ENCODE data around the gene MUC22.
A peak's percentile ranks its signal among the peaks of the same experiment; 100 is the strongest.
"Not testable (repeated sequence)": the region's sequence is repeated elsewhere in the genome, so short reads cannot be mapped to it uniquely, and the experiment has no call there.

Gene MUC22

DNA sequence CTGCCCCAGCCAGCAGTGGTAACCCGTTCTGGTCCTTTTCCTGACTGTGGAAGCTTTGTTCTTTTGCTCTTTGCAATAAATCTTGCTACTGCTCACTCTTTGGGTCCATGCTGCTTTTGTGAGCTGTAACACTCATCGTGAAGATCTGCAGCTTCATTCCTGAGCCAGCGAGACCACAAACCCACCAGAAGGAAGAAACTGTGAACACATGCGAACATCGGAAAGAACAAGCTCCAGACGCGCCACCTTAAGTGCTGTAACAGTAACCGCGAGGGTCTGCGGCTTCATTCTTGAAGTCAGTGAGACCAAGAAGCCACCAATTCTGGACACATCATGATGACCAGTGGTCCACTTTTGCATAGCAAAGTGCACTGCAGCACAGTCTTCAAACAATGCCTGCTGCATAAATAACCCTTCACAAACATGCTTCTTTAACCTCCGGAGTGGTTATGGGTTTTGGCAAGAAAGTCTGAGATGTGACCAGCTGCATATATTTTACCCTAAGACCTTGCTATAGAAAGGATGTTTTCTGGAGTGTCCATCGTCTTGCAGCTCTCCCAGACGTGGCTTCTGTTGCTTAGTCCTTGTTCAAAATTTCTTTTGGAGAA is 8.9 kb upstream of the MUC22 start:
- DNase-seq (ENCODE audit: insufficient read length) (no peak), FAIRE-seq (no peak)
- no peak for TF ChIP-seq POLR2AphosphoS5 (IDR thresholded peaks at IDR 0.05; ENCODE audit: low read depth, low read length)
- TF ChIP-seq TAF1 (IDR thresholded peaks at IDR 0.05; ENCODE audit: borderline replicate concordance, low read depth, low read length): no peak
- no peak for TF ChIP-seq POLR2A (IDR thresholded peaks at IDR 0.05; ENCODE audit: low read depth, low read length)

DNA sequence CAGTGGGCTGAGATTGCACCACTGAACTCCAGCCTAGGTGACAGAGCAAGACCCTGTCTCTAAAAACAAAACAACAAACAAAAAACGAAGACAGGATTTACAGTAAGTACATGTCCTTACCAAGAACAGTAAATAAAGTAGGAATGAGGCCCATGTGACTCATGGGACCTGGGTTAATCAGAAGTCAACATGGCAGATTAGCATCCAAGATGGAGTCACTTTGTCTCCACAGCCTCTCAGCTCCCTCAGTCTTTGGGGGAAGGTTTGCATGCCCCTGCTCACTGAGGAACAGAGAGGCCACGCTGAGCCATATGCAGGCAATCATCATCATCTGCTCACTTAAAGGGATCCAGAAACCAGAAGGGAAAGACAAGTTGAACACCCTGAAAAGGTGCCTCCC is 7.8 kb upstream of the MUC22 start:
- DNase-seq (ENCODE audit: insufficient read length) (no peak), FAIRE-seq (no peak)
- TF ChIP-seq POLR2AphosphoS5 (IDR thresholded peaks at IDR 0.05; ENCODE audit: low read depth, low read length): no peak
- no peak for TF ChIP-seq POLR2A (IDR thresholded peaks at IDR 0.05; ENCODE audit: low read depth, low read length)
- no peak for TF ChIP-seq TAF1 (IDR thresholded peaks at IDR 0.05; ENCODE audit: borderline replicate concordance, low read depth, low read length)

- FAIRE-seq: peak; percentile 9
- TF ChIP-seq POLR2A (IDR thresholded peaks at IDR 0.05; ENCODE audit: low read depth, low read length): no peak
- no peak for TF ChIP-seq POLR2AphosphoS5 (IDR thresholded peaks at IDR 0.05; ENCODE audit: low read depth, low read length)
- no peak for DNase-seq (ENCODE audit: insufficient read length)
Observed at GRCh38 chr6:31004794-31005193, 5.5 kb upstream of the MUC22 start.

- DNase-seq (ENCODE audit: insufficient read length) (no peak), FAIRE-seq (no peak)
- no peak for TF ChIP-seq TAF1 (IDR thresholded peaks at IDR 0.05; ENCODE audit: borderline replicate concordance, low read depth, low read length)
- TF ChIP-seq POLR2A (IDR thresholded peaks at IDR 0.05; ENCODE audit: low read depth, low read length): no peak
- TF ChIP-seq POLR2AphosphoS5 (IDR thresholded peaks at IDR 0.05; ENCODE audit: low read depth, low read length): no peak
Observed at GRCh38 chr6:31005249-31006020, 4.8 kb upstream of the MUC22 start.

GRCh38 chr6:31007694-31008093 is 2.6 kb upstream of the MUC22 start:
- TF ChIP-seq TAF1 (IDR thresholded peaks at IDR 0.05; ENCODE audit: borderline replicate concordance, low read depth, low read length): no peak
- no peak for TF ChIP-seq POLR2A (IDR thresholded peaks at IDR 0.05; ENCODE audit: low read depth, low read length)
- TF ChIP-seq POLR2AphosphoS5 (IDR thresholded peaks at IDR 0.05; ENCODE audit: low read depth, low read length): no peak
- DNase-seq (ENCODE audit: insufficient read length): no peak
- FAIRE-seq: no peak

DNA sequence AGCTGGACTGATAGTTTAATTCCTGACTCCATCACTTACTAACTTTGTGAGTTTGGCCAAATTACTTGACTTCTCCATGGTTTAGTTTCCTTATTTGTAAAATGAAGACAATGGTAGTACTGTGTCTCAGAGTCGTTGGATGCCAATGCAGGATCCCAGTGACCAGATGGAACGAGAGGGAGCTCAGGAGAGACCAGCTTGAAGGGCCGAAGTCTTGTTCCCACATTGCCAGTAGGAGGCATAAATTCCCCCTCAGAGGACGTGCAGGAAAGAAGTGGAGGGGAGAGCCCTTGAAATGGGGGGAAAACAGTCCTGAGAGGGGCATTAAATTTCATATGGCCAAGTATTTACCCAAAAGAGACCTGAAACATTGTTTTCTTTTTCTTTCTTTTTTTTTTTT is 2.1 kb upstream of the MUC22 start:
- FAIRE-seq (no peak), DNase-seq (ENCODE audit: insufficient read length) (no peak)
- TF ChIP-seq TAF1 (IDR thresholded peaks at IDR 0.05; ENCODE audit: borderline replicate concordance, low read depth, low read length): no peak
- no peak for TF ChIP-seq POLR2AphosphoS5 (IDR thresholded peaks at IDR 0.05; ENCODE audit: low read depth, low read length)
- no peak for TF ChIP-seq POLR2A (IDR thresholded peaks at IDR 0.05; ENCODE audit: low read depth, low read length)

- no peak for FAIRE-seq
- no peak for TF ChIP-seq TAF1 (IDR thresholded peaks at IDR 0.05; ENCODE audit: borderline replicate concordance, low read depth, low read length)
- TF ChIP-seq POLR2AphosphoS5 (IDR thresholded peaks at IDR 0.05; ENCODE audit: low read depth, low read length): no peak
- no peak for TF ChIP-seq POLR2A (IDR thresholded peaks at IDR 0.05; ENCODE audit: low read depth, low read length)
Observed at GRCh38 chr6:31009731-31010130, 543 bp upstream of the MUC22 start.

GRCh38 chr6:31011153-31011552 is 879 bp downstream of the MUC22 start:
- no peak for DNase-seq (ENCODE audit: insufficient read length)
- TF ChIP-seq TAF1 (IDR thresholded peaks at IDR 0.05; ENCODE audit: borderline replicate concordance, low read depth, low read length): no peak
- no peak for TF ChIP-seq POLR2A (IDR thresholded peaks at IDR 0.05; ENCODE audit: low read depth, low read length)
- no peak for TF ChIP-seq POLR2AphosphoS5 (IDR thresholded peaks at IDR 0.05; ENCODE audit: low read depth, low read length)
- no peak for FAIRE-seq

More at GRCh38 chr6:31009731-31010130, 543 bp upstream of the MUC22 start:
- DNase-seq (ENCODE audit: insufficient read length): no peak

- DNase-seq (ENCODE audit: insufficient read length): no peak
- no peak for FAIRE-seq
- no peak for TF ChIP-seq POLR2AphosphoS5 (IDR thresholded peaks at IDR 0.05; ENCODE audit: low read depth, low read length)
- no peak for TF ChIP-seq TAF1 (IDR thresholded peaks at IDR 0.05; ENCODE audit: borderline replicate concordance, low read depth, low read length)
- no peak for TF ChIP-seq POLR2A (IDR thresholded peaks at IDR 0.05; ENCODE audit: low read depth, low read length)
Observed at GRCh38 chr6:31016659-31017299, 6.5 kb downstream of the MUC22 start.

GRCh38 chr6:31017436-31017835 is 7.2 kb downstream of the MUC22 start:
- not testable (repeated sequence) for DNase-seq (ENCODE audit: insufficient read length); FAIRE-seq

GRCh38 chr6:31020057-31020456 is 9.8 kb downstream of the MUC22 start:
- DNase-seq (ENCODE audit: insufficient read length) (no peak), FAIRE-seq (no peak)
- TF ChIP-seq POLR2A (IDR thresholded peaks at IDR 0.05; ENCODE audit: low read depth, low read length) (no peak), TAF1 (IDR thresholded peaks at IDR 0.05; ENCODE audit: borderline replicate concordance, low read depth, low read length) (no peak), POLR2AphosphoS5 (IDR thresholded peaks at IDR 0.05; ENCODE audit: low read depth, low read length) (no peak)

- DNase-seq (ENCODE audit: insufficient read length); FAIRE-seq: not testable (repeated sequence)
Observed at GRCh38 chr6:31020631-31021255, 10.5 kb downstream of the MUC22 start.

- FAIRE-seq; DNase-seq (ENCODE audit: insufficient read length): not testable (repeated sequence)
Observed at GRCh38 chr6:31021705-31022531, 11.6 kb downstream of the MUC22 start.
